Vagina (tissue), 2 donors: ENCODE results near the gene APOBEC3F.
"Not testable (repeated sequence)": the region's sequence is repeated elsewhere in the genome, so short reads cannot be mapped to it uniquely, and the experiment has no call there.

Source experiments
- POLR2A ChIP-seq, 2 donors: fragments of 450-650 bp; IDR thresholded peaks; one replicate each; pipeline ENCODE4 v1.6.1; 2017; ENCODE audit warnings: antibody characterized with exemption in 2 of 2, mild to moderate bottlenecking in 2 of 2, moderate library complexity in 2 of 2
- POLR2AphosphoS5 ChIP-seq, 2 donors: sonication (generic); formaldehyde crosslinking; IDR thresholded peaks; one replicate each; pipeline ENCODE4 v1.9.0; 2017; ENCODE audit warnings: antibody characterized with exemption in 2 of 2, mild to moderate bottlenecking in 2 of 2, low read depth in 1 of 2; ENCODE audit not compliant: insufficient read depth in 1 of 2
- TF ChIP-seq, protein P1 (sequence below), 3 experiments: fragments of 450-650 bp in 2 of 3; fragments of 200-600 bp in 1 of 3; sonication (generic) in 1 of 3; IDR thresholded peaks; one replicate each; pipeline ENCODE4 v1.5.1; 2017 to 2019; ENCODE audit warnings: antibody characterized with exemption in 3 of 3, mild to moderate bottlenecking in 2 of 3, moderate library complexity in 2 of 3

GRCh38 chr22:39061290-39061689, 20.6 kb downstream of the APOBEC3F start:
- TF ChIP-seq, protein P1, sequence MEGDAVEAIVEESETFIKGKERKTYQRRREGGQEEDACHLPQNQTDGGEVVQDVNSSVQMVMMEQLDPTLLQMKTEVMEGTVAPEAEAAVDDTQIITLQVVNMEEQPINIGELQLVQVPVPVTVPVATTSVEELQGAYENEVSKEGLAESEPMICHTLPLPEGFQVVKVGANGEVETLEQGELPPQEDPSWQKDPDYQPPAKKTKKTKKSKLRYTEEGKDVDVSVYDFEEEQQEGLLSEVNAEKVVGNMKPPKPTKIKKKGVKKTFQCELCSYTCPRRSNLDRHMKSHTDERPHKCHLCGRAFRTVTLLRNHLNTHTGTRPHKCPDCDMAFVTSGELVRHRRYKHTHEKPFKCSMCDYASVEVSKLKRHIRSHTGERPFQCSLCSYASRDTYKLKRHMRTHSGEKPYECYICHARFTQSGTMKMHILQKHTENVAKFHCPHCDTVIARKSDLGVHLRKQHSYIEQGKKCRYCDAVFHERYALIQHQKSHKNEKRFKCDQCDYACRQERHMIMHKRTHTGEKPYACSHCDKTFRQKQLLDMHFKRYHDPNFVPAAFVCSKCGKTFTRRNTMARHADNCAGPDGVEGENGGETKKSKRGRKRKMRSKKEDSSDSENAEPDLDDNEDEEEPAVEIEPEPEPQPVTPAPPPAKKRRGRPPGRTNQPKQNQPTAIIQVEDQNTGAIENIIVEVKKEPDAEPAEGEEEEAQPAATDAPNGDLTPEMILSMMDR (IDR thresholded peaks at IDR 0.05): not testable (repeated sequence)
- not testable (repeated sequence) for TF ChIP-seq POLR2AphosphoS5 (IDR thresholded peaks at IDR 0.05; ENCODE audit: insufficient read depth in 1 of 2, low read depth in 1 of 2); POLR2A (IDR thresholded peaks at IDR 0.05)
